Stimulated activated CD4-positive, alpha-beta T cell treated with anti-CD3 and anti-CD28 coated beads, Interleukin-12 subunit alpha, Interleukin-12 subunit beta, amount 100 ng/mL, for 24 hours (primary cell): ENCODE data around the gene CMTM7.
"Not testable (repeated sequence)": the region's sequence is repeated elsewhere in the genome, so short reads cannot be mapped to it uniquely, and the experiment has no call there.

ENCODE experiments used
- DNase-seq, 2 experiments: peaks; one replicate each; pipeline ENCODE4 v3.0.0-alpha.2; 2020; ENCODE audit warnings: low read depth in 2 of 2

The CMTM7 gene

DNA sequence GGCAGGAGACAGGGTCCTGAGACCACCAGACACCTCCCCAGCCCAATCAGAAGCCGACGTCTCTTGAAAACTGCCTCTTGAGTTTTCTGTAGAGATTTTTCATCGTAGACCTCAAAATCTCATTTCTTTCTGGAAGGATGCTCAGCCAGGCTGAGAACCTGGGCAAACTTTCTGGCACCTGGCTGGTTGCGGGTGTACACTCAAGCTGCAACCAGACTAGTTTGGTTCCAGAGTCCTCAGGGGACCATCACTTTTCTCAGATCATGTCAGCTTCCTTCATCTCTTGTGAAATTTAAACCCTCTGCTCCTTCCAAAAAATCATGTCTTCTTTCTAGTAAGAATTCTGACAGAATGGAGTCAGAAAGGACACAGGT, 45.1 kb downstream of the CMTM7 start:
- no peak for DNase-seq

GRCh38 chr3:32437896-32438295, 46.2 kb downstream of the CMTM7 start:
- DNase-seq, result no peak

- DNase-seq, result no peak
Observed at GRCh38 chr3:32438596-32439344, 47.1 kb downstream of the CMTM7 start.

- not testable (repeated sequence) for DNase-seq
Observed at GRCh38 chr3:32439421-32439820, 47.8 kb downstream of the CMTM7 start.

- no peak for DNase-seq
Observed at GRCh38 chr3:32440611-32441350, 49.1 kb downstream of the CMTM7 start.

GRCh38 chr3:32442766-32443165, 51.1 kb downstream of the CMTM7 start:
- DNase-seq, result no peak

GRCh38 chr3:32443478-32443877, 51.8 kb downstream of the CMTM7 start:
- DNase-seq, result no peak

GRCh38 chr3:32447865-32448400, 56.3 kb downstream of the CMTM7 start:
- DNase-seq, result no peak

DNA sequence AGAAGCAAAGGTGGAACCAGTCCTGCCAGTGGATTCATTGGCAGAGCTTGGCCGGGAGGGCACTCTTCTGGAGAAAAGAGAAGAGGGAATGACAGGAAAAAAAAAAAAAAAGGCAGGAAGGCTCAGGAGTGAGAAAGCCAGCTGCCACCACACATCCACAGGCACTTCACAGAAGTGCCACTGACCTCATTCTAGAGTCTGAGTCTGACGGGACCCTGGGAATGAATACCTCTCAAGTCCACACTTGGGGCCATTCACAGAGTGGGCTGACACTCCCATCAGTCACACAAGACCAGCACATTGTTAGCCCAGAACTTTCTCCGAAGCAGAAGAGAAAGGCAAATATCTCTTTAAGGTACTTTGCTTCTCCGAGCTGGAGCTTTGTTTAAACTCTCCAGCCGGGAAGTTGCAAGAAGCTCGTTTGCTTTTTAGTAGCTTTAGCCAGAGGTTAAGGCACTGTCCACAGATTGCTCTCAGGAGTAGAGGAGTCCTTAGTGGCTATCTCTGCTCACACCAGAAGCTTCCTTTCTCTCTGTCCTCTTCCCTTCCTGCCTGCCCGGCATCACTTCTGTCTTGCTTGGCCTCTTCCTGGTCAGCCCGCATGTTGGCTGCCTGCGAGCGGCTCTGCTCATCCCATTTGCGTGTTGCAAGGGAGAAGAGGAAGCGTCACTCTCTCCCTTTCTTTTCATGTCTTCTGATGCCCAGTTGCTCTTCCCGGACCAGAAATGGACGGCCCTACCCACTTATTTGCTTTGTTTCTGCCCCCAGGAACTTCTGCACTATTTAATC, 57.2 kb downstream of the CMTM7 start:
- DNase-seq, result no peak

GRCh38 chr3:32449691-32450090, 58.0 kb downstream of the CMTM7 start:
- no peak for DNase-seq

- DNase-seq, result no peak
Observed at GRCh38 chr3:32450426-32450825, 58.8 kb downstream of the CMTM7 start.

GRCh38 chr3:32450992-32451659, 59.5 kb downstream of the CMTM7 start:
- DNase-seq, result no peak

DNA sequence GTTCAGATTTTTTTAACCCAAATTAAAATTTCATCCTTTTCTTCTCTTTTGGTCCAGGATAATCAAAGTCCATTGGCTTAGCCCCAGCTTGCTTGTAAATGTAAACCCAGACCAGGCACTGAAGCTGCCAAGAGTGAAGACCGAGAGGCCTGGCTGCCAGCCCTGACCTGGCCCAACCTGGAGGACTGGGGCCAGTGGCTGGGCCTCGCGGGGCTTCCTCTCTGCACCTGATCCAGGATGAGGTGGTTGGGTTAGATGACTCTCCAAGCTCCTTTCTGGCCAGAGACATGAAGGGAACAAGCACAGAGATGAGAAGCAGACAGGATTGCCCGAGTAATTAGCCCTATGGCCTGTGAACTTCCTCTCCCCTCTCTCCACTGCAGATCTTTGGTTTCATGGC, 60.4 kb downstream of the CMTM7 start:
- no peak for DNase-seq

DNA sequence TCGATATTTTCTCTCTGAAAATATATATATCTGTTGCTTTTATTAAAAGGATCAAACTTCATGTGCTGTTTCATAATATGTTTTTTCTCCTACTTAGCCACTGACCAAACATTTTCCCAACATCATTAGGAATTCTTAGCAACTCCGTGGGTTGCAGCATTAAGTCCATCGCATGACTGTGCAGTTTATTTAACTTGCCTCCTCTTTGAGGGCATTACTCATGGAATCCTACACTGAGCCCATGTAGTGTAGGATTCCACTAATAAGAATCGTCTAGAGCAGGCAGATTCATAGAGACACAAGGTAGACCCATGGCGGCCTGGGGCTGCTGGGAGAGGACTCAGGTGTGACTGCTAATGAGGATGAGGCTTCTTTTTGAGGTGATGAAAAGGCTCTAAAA, 61.7 kb downstream of the CMTM7 start:
- no peak for DNase-seq

DNA sequence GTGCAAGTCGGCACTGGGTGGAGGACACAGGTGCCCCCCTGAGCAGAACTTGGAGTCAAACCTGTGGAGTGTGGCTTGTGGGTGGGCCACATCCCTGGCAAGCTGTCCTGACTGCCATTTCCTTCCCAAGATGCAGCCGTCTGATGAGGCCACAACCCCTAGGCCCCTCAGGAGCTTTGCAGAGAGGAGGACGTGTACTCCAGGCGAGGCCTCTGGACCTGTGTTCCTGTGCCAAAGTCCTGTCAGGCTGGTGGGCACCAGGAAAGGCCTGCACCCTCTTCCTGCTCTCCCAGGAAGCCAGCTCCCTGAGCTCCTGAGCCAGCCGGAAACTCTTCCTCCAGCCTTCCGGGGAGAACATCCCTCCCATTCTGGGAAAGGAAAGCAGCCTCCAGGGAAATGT, 62.5 kb downstream of the CMTM7 start:
- no peak for DNase-seq

GRCh38 chr3:32454731-32455608, 63.3 kb downstream of the CMTM7 start:
- DNase-seq, result no peak

DNA sequence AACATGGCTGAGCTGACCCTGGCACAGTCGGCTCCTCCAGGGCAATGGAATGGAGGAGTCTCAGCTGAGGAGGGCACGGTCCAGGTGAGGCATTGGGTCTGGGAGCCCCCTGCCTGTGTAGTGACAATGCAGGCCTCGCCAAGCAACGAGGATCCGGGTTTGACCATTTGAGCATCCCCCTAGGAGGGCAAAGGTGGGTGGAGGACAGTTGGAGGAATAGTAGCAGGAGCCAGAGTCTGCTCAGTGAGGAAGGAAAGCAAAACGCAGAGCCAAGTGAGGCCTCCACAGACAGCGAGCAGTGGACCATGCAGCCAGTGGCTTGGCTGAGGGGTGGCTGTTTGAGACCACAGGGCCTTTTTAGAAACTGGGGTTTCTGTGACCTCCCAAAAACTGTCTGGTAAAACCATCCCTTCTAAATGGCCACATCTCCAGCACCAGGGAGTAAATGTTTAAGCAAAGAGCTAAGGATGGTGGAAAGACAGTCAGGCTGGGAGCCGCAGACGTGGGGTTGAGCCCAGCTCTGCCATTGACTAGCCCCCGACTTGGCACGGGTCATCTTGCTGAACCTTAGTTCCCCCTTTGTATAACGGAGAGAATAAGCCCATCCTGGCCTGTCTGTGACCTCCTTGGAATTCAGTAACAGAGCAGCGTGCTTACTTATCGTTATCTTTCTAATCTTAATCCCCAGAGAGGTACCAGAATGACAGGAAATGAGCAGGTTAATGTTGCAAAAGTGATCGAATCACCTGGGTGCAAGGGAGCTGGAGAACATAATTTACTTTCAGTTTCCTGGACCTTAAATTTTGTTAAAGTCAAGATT, 64.2 kb downstream of the CMTM7 start:
- DNase-seq, result no peak

GRCh38 chr3:32456429-32457130, 64.9 kb downstream of the CMTM7 start:
- no peak for DNase-seq

DNA sequence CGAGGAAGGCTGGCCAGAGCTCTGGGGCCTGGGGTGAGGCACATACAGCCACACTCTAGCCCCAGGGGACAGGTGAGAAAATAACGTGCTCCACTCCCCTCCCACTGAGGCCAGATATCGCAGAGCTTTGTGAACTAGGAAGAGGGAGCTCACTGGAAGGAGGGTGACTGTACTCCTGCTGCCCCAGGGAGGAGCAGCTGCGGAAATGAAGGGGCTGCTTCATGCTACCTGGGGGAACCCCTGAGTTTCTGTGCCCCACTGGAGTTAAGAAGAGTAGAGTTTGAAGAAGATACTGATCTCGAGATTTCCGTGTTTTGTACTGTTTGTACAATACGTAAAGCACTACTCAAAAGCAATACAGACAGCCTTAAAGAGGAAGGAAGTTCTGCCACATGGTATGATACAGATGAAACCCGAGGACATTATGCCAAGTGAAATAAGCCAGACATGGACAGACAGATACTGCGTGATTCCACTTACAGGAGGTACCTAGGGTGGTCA, 66.4 kb downstream of the CMTM7 start:
- DNase-seq, result no peak
